Activated T-helper 17 cell treated with anti-CD3 and anti-CD28 coated beads, Interleukin-2, amount 50 U/mL, for 72 hours (primary cell): ENCODE measurements around the gene SYTL3. TPM values are rescaled to one million over a fixed set of nuclear protein-coding genes. Genes with fewer than 3 reads are reported as not detected.
A peak's percentile ranks its signal among the peaks of the same experiment; 100 is the strongest.

Source experiments
- ATAC-seq: fragments of 150-1000 bp; cut with Tn5 transposase; replicated peaks from 2 replicates; pipeline ENCODE4 v1.10.0; 2021; ENCODE audit warnings: mild to moderate bottlenecking, moderate library complexity
- H3K27ac Mint-ChIP-seq: one replicate; pipeline ENCODE4 v1.8.0; 2022; ENCODE audit warnings: mixed read lengths
- H3K27me3 Mint-ChIP-seq: one replicate; pipeline ENCODE4 v1.8.0; 2022; ENCODE audit warnings: mixed read lengths
- H3K36me3 Mint-ChIP-seq: one replicate; pipeline ENCODE4 v1.8.0; 2022; ENCODE audit warnings: low read depth, mild to moderate bottlenecking, mixed read lengths
- H3K4me1 Mint-ChIP-seq: one replicate; pipeline ENCODE4 v1.8.0; 2022; ENCODE audit warnings: mixed read lengths
- H3K4me3 Mint-ChIP-seq: one replicate; pipeline ENCODE4 v1.8.0; 2022; ENCODE audit warnings: mild to moderate bottlenecking, mixed read lengths
- H3K9me3 Mint-ChIP-seq: one replicate; pipeline ENCODE4 v1.8.0; 2022; ENCODE audit warnings: mixed read lengths
- total RNA-seq, 2 donors: library from RNA; stranded (reverse); gene quantifications; one replicate each; pipeline ENCODE4 v1.2.3, GENCODE V29; 2022

The SYTL3 gene
- total RNA-seq, 2 donors from 2014 or later: 118 to 331 TPM

GRCh38 chr6:158703837-158704822 is 54.3 kb downstream of the SYTL3 start:
- H3K36me3 Mint-ChIP-seq: peaks cover 85% of the 10 kb centered on the region
- no peak overlapping the region for H3K4me3 Mint-ChIP-seq
- no peaks in the 10 kb centered on the region for H3K27me3 Mint-ChIP-seq
- H3K27ac Mint-ChIP-seq: no peak overlapping the region
- H3K4me1 Mint-ChIP-seq: peaks cover 10% of the 10 kb centered on the region
- no peaks in the 10 kb centered on the region for H3K9me3 Mint-ChIP-seq
- ATAC-seq: peak; percentile 88

GRCh38 chr6:158705386-158706126 is 55.7 kb downstream of the SYTL3 start:
- Mint-ChIP-seq H3K4me1 (peaks cover 10% of the 10 kb centered on the region), H3K27ac (peak overlapping the region; percentile 28)

GRCh38 chr6:158706369-158706982 is 56.6 kb downstream of the SYTL3 start:
- H3K27ac Mint-ChIP-seq: no peak overlapping the region
- peaks cover under 1% of the 10 kb centered on the region for H3K4me1 Mint-ChIP-seq
- H3K27me3 Mint-ChIP-seq: no peaks in the 10 kb centered on the region
- H3K4me3 Mint-ChIP-seq: no peak overlapping the region
- peaks cover 93% of the 10 kb centered on the region for H3K36me3 Mint-ChIP-seq
- ATAC-seq: no peak
- H3K9me3 Mint-ChIP-seq: no peaks in the 10 kb centered on the region

More at GRCh38 chr6:158705386-158706126, 55.7 kb downstream of the SYTL3 start:
- Mint-ChIP-seq H3K36me3 (peaks cover 93% of the 10 kb centered on the region), H3K9me3 (no peaks in the 10 kb centered on the region), H3K4me3 (no peak overlapping the region), H3K27me3 (no peaks in the 10 kb centered on the region)
- no peak for ATAC-seq

GRCh38 chr6:158707120-158707820 is 57.4 kb downstream of the SYTL3 start:
- Mint-ChIP-seq H3K27ac (no peak overlapping the region), H3K9me3 (no peaks in the 10 kb centered on the region), H3K36me3 (peaks cover 94% of the 10 kb centered on the region), H3K4me1 (no peaks in the 10 kb centered on the region), H3K4me3 (no peak overlapping the region), H3K27me3 (no peaks in the 10 kb centered on the region)
- no peak for ATAC-seq

GRCh38 chr6:158707821-158708195 is 58.0 kb downstream of the SYTL3 start:
- peaks cover 94% of the 10 kb centered on the region for H3K36me3 Mint-ChIP-seq
- ATAC-seq: no peak
- no peaks in the 10 kb centered on the region for H3K27me3 Mint-ChIP-seq
- no peaks in the 10 kb centered on the region for H3K4me1 Mint-ChIP-seq
- no peak overlapping the region for H3K27ac Mint-ChIP-seq
- H3K4me3 Mint-ChIP-seq: no peak overlapping the region
- H3K9me3 Mint-ChIP-seq: no peaks in the 10 kb centered on the region

GRCh38 chr6:158708239-158708638 is 58.4 kb downstream of the SYTL3 start:
- no peak for ATAC-seq
- Mint-ChIP-seq H3K9me3 (no peaks in the 10 kb centered on the region), H3K27ac (no peak overlapping the region), H3K27me3 (no peaks in the 10 kb centered on the region), H3K36me3 (peaks cover 94% of the 10 kb centered on the region), H3K4me3 (no peak overlapping the region), H3K4me1 (no peaks in the 10 kb centered on the region)

GRCh38 chr6:158709809-158710208 is 60.0 kb downstream of the SYTL3 start:
- no peaks in the 10 kb centered on the region for H3K9me3 Mint-ChIP-seq
- no peak for ATAC-seq
- H3K27ac Mint-ChIP-seq: no peak overlapping the region
- peaks cover 7% of the 10 kb centered on the region for H3K4me1 Mint-ChIP-seq
- H3K36me3 Mint-ChIP-seq: peaks cover 96% of the 10 kb centered on the region
- H3K4me3 Mint-ChIP-seq: no peak overlapping the region
- H3K27me3 Mint-ChIP-seq: no peaks in the 10 kb centered on the region

GRCh38 chr6:158711264-158711663 is 61.4 kb downstream of the SYTL3 start:
- peaks cover 100% of the 10 kb centered on the region for H3K36me3 Mint-ChIP-seq
- no peak for ATAC-seq
- H3K4me3 Mint-ChIP-seq: no peak overlapping the region
- no peaks in the 10 kb centered on the region for H3K27me3 Mint-ChIP-seq
- peak overlapping the region; percentile 31 for H3K27ac Mint-ChIP-seq
- peaks cover 19% of the 10 kb centered on the region for H3K4me1 Mint-ChIP-seq
- H3K9me3 Mint-ChIP-seq: no peaks in the 10 kb centered on the region

- Mint-ChIP-seq H3K27me3 (no peaks in the 10 kb centered on the region), H3K4me1 (peaks cover 30% of the 10 kb centered on the region), H3K9me3 (no peaks in the 10 kb centered on the region), H3K27ac (no peak overlapping the region), H3K4me3 (no peak overlapping the region), H3K36me3 (peaks cover 99% of the 10 kb centered on the region)
- no peak for ATAC-seq
These were observed 63.6 kb downstream of the SYTL3 start for GRCh38 chr6:158713469-158713868.

- Mint-ChIP-seq H3K36me3 (peaks cover 99% of the 10 kb centered on the region), H3K27ac (no peak overlapping the region), H3K4me1 (peaks cover 41% of the 10 kb centered on the region), H3K27me3 (no peaks in the 10 kb centered on the region), H3K9me3 (no peaks in the 10 kb centered on the region), H3K4me3 (peak overlapping the region; percentile 28)
- ATAC-seq: no peak
These were observed 64.9 kb downstream of the SYTL3 start for GRCh38 chr6:158714706-158715105.

- no peak for ATAC-seq
- Mint-ChIP-seq H3K27me3 (no peaks in the 10 kb centered on the region), H3K4me3 (peak overlapping the region; percentile 28), H3K27ac (peak overlapping the region; percentile 60), H3K4me1 (peaks cover 46% of the 10 kb centered on the region), H3K36me3 (peaks cover 98% of the 10 kb centered on the region), H3K9me3 (no peaks in the 10 kb centered on the region)
These were observed 65.8 kb downstream of the SYTL3 start for GRCh38 chr6:158715330-158716311.

- Mint-ChIP-seq H3K27me3 (no peaks in the 10 kb centered on the region), H3K36me3 (peaks cover 98% of the 10 kb centered on the region), H3K4me3 (peak overlapping the region; percentile 16), H3K9me3 (no peaks in the 10 kb centered on the region), H3K27ac (peak overlapping the region; percentile 65), H3K4me1 (peaks cover 50% of the 10 kb centered on the region)
- no peak for ATAC-seq
These were observed 67.8 kb downstream of the SYTL3 start for GRCh38 chr6:158717341-158718330.
